Measurements from ENCODE around the gene GNB3. TPM values are rescaled to one million over a fixed set of nuclear protein-coding genes. Genes with fewer than 3 reads are reported as not detected.

The GNB3 gene
- total RNA-seq, 1 donor from 2014 or later: 10.4 TPM

GRCh38 chr12:6839482-6840201 is 1.1 kb upstream of the GNB3 start:
- Histone ChIP-seq H3K36me3 (peaks cover 35 to 57% of the 10 kb centered on the region in 2 donors), H3K27me3 (no peaks in the 10 kb centered on the region), H3K4me1 (no peaks in the 10 kb centered on the region), H3K9me3 (no peaks in the 10 kb centered on the region), H3K27ac (no peak overlapping the region), H3K4me3 (no peak overlapping the region)
- TF ChIP-seq CTCF (IDR thresholded peaks at IDR 0.05): no peak
- no peak for DNase-seq (ENCODE audit: low spot score in 2 of 2)
- intact Hi-C loops (cut with DNase I): no loop called here

GRCh38 chr12:6840330-6840729 is 395 bp upstream of the GNB3 start:
- no peak for DNase-seq (ENCODE audit: low spot score in 2 of 2)
- Histone ChIP-seq H3K4me1 (no peaks in the 10 kb centered on the region), H3K27me3 (no peaks in the 10 kb centered on the region), H3K9me3 (no peaks in the 10 kb centered on the region), H3K27ac (no peak overlapping the region), H3K36me3 (peaks cover 42 to 61% of the 10 kb centered on the region in 2 donors), H3K4me3 (no peak overlapping the region)
- intact Hi-C loops (cut with DNase I): no loop called here
- TF ChIP-seq CTCF (IDR thresholded peaks at IDR 0.05): no peak

GRCh38 chr12:6842075-6842474 is 1.4 kb downstream of the GNB3 start:
- H3K4me1 ChIP-seq: no peaks in the 10 kb centered on the region
- no peaks in the 10 kb centered on the region for H3K9me3 ChIP-seq
- no peak overlapping the region for H3K27ac ChIP-seq
- TF ChIP-seq CTCF (IDR thresholded peaks at IDR 0.05): no peak
- H3K36me3 ChIP-seq: peaks cover 55 to 74% of the 10 kb centered on the region in 2 donors
- H3K27me3 ChIP-seq: no peaks in the 10 kb centered on the region
- H3K4me3 ChIP-seq: no peak overlapping the region
- intact Hi-C loops (cut with DNase I): no loop called here
- no peak for DNase-seq (ENCODE audit: low spot score in 2 of 2)

- TF ChIP-seq CTCF (IDR thresholded peaks at IDR 0.05): no peak
- H3K27me3 ChIP-seq: no peaks in the 10 kb centered on the region
- H3K9me3 ChIP-seq: no peaks in the 10 kb centered on the region
- DNase-seq (ENCODE audit: low spot score in 2 of 2): no peak
- no peak overlapping the region for H3K4me3 ChIP-seq
- no peak overlapping the region for H3K27ac ChIP-seq
- intact Hi-C loops (cut with DNase I): no loop called here
- peaks cover 45 to 66% of the 10 kb centered on the region in 2 donors for H3K36me3 ChIP-seq
- no peaks in the 10 kb centered on the region for H3K4me1 ChIP-seq
Observed at GRCh38 chr12:6843118-6843902, 2.6 kb downstream of the GNB3 start.

- Histone ChIP-seq H3K9me3 (no peaks in the 10 kb centered on the region), H3K27me3 (no peaks in the 10 kb centered on the region), H3K4me3 (no peak overlapping the region), H3K4me1 (no peaks in the 10 kb centered on the region), H3K27ac (no peak overlapping the region), H3K36me3 (peaks cover 37 to 57% of the 10 kb centered on the region in 2 donors)
- DNase-seq (ENCODE audit: low spot score in 2 of 2): no peak
- intact Hi-C loops (cut with DNase I): no loop called here
- TF ChIP-seq CTCF (IDR thresholded peaks at IDR 0.05): no peak
Observed at GRCh38 chr12:6845395-6845794, 4.7 kb downstream of the GNB3 start.
